HG03520 (cell line): Measurements from ENCODE around the gene TMCC1.
"Not testable (repeated sequence)": the region's sequence is repeated elsewhere in the genome, so short reads cannot be mapped to it uniquely, and the experiment has no call there.

Source experiments
- ATAC-seq: cut with Tn5 transposase; IDR thresholded peaks from one replicate; pipeline ENCODE4 v1.9.1; 2021; ENCODE audit warnings: mild to moderate bottlenecking, moderate library complexity; ENCODE audit not compliant: unreplicated experiment

The TMCC1 gene

GRCh38 chr3:129735638-129736037, 157.9 kb downstream of the TMCC1 start:
- ATAC-seq = no peak

- no peak for ATAC-seq
Measured at GRCh38 chr3:129734449-129734848, 159.1 kb downstream of the TMCC1 start.

- ATAC-seq = no peak
Measured at GRCh38 chr3:129732200-129732876, 161.2 kb downstream of the TMCC1 start.

GRCh38 chr3:129727707-129728106, 165.8 kb downstream of the TMCC1 start:
- ATAC-seq = no peak

- ATAC-seq = no peak
Measured at GRCh38 chr3:129723558-129724324, 169.8 kb downstream of the TMCC1 start.

- ATAC-seq = no peak
Measured at GRCh38 chr3:129722527-129722926, 171.0 kb downstream of the TMCC1 start.

- ATAC-seq = no peak
Measured at GRCh38 chr3:129718201-129718600, 175.3 kb downstream of the TMCC1 start.

- ATAC-seq = no peak
Measured at GRCh38 chr3:129715854-129716253, 177.7 kb downstream of the TMCC1 start.

- ATAC-seq = no peak
Measured at GRCh38 chr3:129708328-129708861, 185.1 kb downstream of the TMCC1 start.

GRCh38 chr3:129705274-129705673, 188.2 kb downstream of the TMCC1 start:
- no peak for ATAC-seq

- ATAC-seq = no peak
Measured at GRCh38 chr3:129703913-129704312, 189.6 kb downstream of the TMCC1 start.

GRCh38 chr3:129702934-129703712, 190.4 kb downstream of the TMCC1 start:
- no peak for ATAC-seq

- ATAC-seq = no peak
Measured at GRCh38 chr3:129701161-129701560, 192.3 kb downstream of the TMCC1 start.

GRCh38 chr3:129699612-129700011, 193.9 kb downstream of the TMCC1 start:
- no peak for ATAC-seq

- no peak for ATAC-seq
Measured at GRCh38 chr3:129699199-129699598, 194.3 kb downstream of the TMCC1 start.

- ATAC-seq = no peak
Measured at GRCh38 chr3:129697229-129697969, 196.1 kb downstream of the TMCC1 start.

GRCh38 chr3:129696430-129696829, 197.1 kb downstream of the TMCC1 start:
- not testable (repeated sequence) for ATAC-seq

- ATAC-seq = no peak
Measured at GRCh38 chr3:129695230-129695629, 198.3 kb downstream of the TMCC1 start.

- no peak for ATAC-seq
Measured at GRCh38 chr3:129694228-129694627, 199.3 kb downstream of the TMCC1 start.

- ATAC-seq = no peak
Measured at GRCh38 chr3:129692743-129693142, 200.8 kb downstream of the TMCC1 start.

GRCh38 chr3:129690963-129691362, 202.5 kb downstream of the TMCC1 start:
- ATAC-seq = no peak
